WERI-Rb-1 (cell line): ENCODE results near the gene HMGCL.
A peak's percentile ranks its signal among the peaks of the same experiment; 100 is the strongest.
"Not testable (repeated sequence)": the region's sequence is repeated elsewhere in the genome, so short reads cannot be mapped to it uniquely, and the experiment has no call there.

ENCODE experiments used
- DNase-seq: peaks from one replicate; pipeline ENCODE4 v3.0.0-alpha.2; 2020
- H3K27ac ChIP-seq: fragments of 250-450 bp; sonication (Bioruptor Pico); 2 replicates; pipeline ENCODE4 v1.5.1; 2020; ENCODE audit warnings: mild to moderate bottlenecking, moderate library complexity
- H3K27me3 ChIP-seq: fragments of 250-450 bp; sonication (Bioruptor Pico); 2 replicates; pipeline ENCODE4 v1.5.1; 2021; ENCODE audit warnings: mild to moderate bottlenecking, low read depth, moderate library complexity; ENCODE audit not compliant: insufficient read depth, severe bottlenecking
- H3K36me3 ChIP-seq: fragments of 250-450 bp; sonication (Bioruptor Pico); 2 replicates; pipeline ENCODE4 v1.5.1; 2020; ENCODE audit warnings: mild to moderate bottlenecking, moderate library complexity
- H3K4me3 ChIP-seq: 2 replicates; pipeline ENCODE4 v1.5.1; 2011; ENCODE audit warnings: low read depth, mild to moderate bottlenecking, control low read depth, low read length
- H3K9me3 ChIP-seq: fragments of 250-450 bp; sonication (Bioruptor Pico); 2 replicates; pipeline ENCODE4 v1.5.1; 2021; ENCODE audit warnings: mild to moderate bottlenecking, moderate library complexity; ENCODE audit not compliant: severe bottlenecking
- TF ChIP-seq, protein P1 (sequence below): IDR thresholded peaks from 2 replicates; pipeline ENCODE4 v1.5.1; 2011; ENCODE audit warnings: low read depth, mild to moderate bottlenecking, control low read depth, inconsistent platforms, low read length

HMGCL gene

DNA sequence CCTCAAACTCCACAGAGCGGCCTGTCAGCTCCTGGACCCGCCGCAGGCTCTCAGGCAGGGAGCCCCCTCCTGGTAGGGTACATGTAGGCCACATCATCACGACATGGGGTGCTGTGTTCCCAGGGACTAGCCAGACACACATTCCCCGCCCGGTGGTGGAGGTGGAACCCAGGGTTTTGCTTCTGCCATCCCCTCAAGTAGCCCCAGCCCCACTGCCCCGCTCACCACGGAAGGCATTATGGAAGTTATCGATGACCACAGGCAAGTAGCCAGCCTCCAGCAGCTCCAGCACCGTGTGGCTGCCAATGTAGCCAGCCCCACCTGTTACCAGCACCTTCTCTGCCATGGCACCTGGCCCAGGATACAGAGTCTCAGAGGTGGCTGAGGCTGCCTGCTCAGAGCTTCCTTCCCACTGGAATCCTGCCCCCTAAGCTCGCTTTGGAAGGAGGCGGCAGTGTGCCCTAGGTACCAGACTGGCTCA is 26.5 kb downstream of the HMGCL start:
- H3K27me3 ChIP-seq, result no peaks in the 10 kb centered on the region
- no peak overlapping the region for H3K27ac ChIP-seq
- no peak overlapping the region for H3K4me3 ChIP-seq
- peaks cover 32% of the 10 kb centered on the region for H3K36me3 ChIP-seq
- no peak for DNase-seq
- H3K9me3 ChIP-seq, result no peaks in the 10 kb centered on the region
- TF ChIP-seq, protein P1, sequence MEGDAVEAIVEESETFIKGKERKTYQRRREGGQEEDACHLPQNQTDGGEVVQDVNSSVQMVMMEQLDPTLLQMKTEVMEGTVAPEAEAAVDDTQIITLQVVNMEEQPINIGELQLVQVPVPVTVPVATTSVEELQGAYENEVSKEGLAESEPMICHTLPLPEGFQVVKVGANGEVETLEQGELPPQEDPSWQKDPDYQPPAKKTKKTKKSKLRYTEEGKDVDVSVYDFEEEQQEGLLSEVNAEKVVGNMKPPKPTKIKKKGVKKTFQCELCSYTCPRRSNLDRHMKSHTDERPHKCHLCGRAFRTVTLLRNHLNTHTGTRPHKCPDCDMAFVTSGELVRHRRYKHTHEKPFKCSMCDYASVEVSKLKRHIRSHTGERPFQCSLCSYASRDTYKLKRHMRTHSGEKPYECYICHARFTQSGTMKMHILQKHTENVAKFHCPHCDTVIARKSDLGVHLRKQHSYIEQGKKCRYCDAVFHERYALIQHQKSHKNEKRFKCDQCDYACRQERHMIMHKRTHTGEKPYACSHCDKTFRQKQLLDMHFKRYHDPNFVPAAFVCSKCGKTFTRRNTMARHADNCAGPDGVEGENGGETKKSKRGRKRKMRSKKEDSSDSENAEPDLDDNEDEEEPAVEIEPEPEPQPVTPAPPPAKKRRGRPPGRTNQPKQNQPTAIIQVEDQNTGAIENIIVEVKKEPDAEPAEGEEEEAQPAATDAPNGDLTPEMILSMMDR, result no peak

DNA sequence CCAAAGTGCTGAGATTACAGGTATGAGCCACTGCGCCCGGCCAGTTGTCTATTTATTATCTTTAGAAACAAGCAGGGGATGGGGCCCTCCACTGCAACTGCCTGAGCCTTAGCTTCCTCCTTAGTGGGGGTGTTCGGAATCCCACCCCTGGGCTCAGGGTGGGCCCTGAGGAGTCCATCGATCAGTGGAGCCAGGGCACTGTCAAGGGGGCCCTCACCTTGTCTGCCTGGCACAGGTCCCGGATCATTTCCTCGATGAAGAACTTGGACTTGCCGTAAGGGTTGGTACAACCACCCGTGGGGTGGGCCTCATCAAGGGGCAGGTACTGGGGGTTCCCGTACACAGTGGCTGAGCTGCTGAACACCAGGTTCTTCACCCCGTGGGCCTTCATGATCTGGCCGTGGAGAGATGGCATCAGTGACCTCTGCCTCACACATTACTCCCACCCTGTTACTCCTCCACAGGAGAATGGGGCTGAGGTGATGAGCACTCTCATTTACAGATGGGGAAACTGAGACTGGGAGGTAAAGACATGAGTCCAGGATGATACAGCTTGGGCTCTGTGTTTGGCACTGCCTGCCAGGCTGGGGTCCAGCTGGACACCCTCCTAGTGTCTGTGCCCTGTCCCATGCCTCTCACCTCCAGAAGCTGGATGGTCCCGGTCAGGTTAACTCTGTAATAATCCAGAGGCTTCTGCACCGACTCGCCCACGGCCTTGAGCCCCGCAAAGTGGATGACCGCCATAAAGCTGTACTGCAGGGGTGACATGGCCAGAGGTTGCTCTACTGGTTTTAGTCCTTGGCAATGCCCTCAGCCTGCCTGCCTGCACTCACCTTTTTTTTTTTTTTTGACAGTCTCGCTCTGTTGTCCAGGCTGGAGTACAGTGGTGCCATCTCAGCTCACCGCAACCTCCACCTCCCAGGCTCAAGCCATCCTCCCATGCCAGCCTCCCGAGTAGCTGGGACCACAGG is 27.5 kb downstream of the HMGCL start:
- no peaks in the 10 kb centered on the region for H3K27me3 ChIP-seq
- no peaks in the 10 kb centered on the region for H3K9me3 ChIP-seq
- TF ChIP-seq, protein P1, result no peak
- H3K27ac ChIP-seq, result no peak overlapping the region
- no peak for DNase-seq
- peaks cover 41% of the 10 kb centered on the region for H3K36me3 ChIP-seq
- H3K4me3 ChIP-seq, result no peak overlapping the region

DNA sequence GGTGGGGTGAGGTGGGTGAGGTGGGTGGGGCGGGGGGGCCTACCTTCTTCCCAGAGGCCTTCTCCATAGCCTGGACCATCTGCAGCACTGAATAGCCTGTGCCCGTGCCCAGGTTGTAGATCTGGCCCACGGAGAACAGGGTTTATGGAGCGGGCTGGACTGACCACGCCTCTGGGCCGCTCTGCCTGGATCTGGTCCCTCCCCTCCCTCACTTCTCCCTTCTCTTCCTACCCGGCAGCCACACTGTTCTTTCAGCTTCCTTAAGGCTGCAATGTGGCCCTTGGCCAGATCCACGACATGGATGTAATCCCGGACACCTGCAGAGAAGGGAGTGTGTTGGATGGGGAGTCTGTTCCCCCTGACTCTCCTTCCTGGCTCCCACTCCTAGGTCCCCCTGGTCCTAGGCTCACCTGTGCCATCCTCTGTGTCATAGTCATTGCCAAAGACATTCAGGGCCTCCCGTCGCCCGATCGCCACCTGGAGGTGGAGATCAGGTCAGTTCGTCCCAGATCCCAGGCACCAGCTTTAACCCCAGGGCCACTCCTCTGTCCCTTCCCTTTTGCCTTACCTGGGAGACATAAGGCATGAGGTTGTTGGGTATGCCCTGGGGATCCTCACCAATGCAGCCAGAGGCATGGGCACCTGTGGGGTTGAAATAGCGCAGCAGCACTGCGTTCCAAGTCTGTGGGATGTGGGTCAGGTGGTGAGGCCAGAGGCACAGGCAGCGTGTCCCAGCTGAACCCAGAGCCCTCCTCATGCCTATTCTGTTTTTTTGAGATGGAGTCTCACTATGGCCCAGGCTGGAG is 28.6 kb downstream of the HMGCL start:
- DNase-seq, result no peak
- Histone ChIP-seq H3K27ac (no peak overlapping the region), H3K36me3 (peaks cover 41% of the 10 kb centered on the region), H3K27me3 (no peaks in the 10 kb centered on the region), H3K4me3 (no peak overlapping the region), H3K9me3 (no peaks in the 10 kb centered on the region)
- TF ChIP-seq, protein P1, result 0 out of 2 replicates have a peak, but pooled peaks have one; percentile 16

DNA sequence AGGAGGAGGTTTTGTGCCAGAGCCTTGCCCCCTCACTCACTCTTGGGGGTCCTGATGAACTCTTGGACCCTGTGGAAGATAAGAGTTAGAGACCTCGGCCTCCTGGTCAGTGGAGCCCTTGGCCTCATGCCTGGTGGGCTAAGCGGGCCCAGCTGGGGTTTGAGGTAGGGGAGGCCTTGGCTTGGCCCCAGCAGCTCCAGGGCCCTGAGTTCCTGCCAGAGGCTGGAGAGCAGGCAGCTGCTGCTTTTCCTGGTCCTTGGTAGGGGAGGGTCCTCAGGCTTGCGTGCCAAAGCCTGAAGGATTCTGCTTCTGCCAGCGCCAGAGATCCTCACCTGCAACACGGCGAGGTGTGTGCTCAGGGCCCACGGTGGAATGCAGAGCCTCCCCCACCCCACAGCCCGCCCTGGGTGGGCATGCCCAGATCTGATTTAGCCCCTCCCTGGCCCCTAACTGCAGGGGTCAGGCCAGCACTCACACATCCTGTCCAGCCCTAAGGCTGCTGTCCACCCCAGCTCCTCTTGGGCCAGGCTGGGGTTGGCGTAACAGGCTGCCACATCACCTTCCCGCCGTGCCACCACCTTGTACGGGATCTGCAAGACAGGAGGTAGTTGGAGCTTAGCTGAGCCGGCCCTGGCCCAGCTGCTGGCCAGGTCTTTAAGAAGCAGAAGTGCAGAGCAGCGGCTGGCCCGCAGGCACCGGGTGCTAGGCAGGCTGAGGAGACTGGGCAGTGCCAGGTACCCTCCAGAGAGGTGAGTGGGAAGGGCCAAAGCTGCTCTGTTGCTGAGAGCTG is 29.4 kb downstream of the HMGCL start:
- Histone ChIP-seq H3K36me3 (peaks cover 41% of the 10 kb centered on the region), H3K27ac (no peak overlapping the region), H3K27me3 (no peaks in the 10 kb centered on the region), H3K9me3 (no peaks in the 10 kb centered on the region), H3K4me3 (no peak overlapping the region)
- TF ChIP-seq, protein P1, result no peak
- DNase-seq, result no peak

DNA sequence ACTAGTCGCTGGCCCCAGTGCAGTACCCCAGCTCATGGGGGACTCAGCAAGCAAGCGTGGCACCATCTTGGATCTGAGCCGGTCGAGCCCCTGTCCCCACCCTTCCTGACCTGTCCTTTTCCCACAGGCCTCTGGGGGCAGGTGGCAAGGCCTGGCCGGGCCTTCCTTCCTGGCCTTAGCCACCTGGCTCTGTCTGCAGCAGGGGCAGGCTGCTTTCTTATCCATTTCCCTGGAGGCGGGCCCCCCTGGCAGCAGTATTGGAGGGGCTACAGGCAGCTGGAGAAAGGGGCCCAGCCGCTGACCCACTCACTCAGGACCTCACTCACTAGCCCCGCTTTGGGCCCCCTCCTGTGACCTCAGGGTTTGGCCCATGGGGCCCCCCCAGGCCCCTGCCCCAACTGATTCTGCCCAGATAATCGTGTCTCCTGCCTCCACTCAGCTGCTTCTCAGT is 30.5 kb downstream of the HMGCL start:
- H3K36me3 ChIP-seq, result peaks cover 41% of the 10 kb centered on the region
- H3K27me3 ChIP-seq, H3K4me3 ChIP-seq, H3K27ac ChIP-seq, DNase-seq, H3K9me3 ChIP-seq: not testable (repeated sequence)
